HAP-1 (cell line): ENCODE data around the gene RPS2.

Source experiments
- DNase-seq, 2 experiments: peaks; one replicate each; pipeline ENCODE4 v3.0.0-alpha.2; 2016 to 2020; ENCODE audit warnings: low spot score in 2 of 2
- H3K27me3 ChIP-seq: fragments of 250-450 bp; sonication (Bioruptor Pico); 2 replicates; pipeline ENCODE4 v1.5.1; 2020; ENCODE audit warnings: low read depth, mild to moderate bottlenecking, moderate library complexity
- H3K36me3 ChIP-seq: fragments of 250-450 bp; sonication (Bioruptor Pico); replicated peaks from 2 replicates; pipeline ENCODE4 v1.5.1; 2020; ENCODE audit warnings: mild to moderate bottlenecking
- H3K4me1 ChIP-seq: fragments of 250-450 bp; sonication (Bioruptor Pico); 2 replicates; pipeline ENCODE4 v1.5.1; 2020; ENCODE audit warnings: mild to moderate bottlenecking
- H3K4me3 ChIP-seq: fragments of 250-450 bp; sonication (Bioruptor Pico); 2 replicates; pipeline ENCODE4 v1.5.1; 2020; ENCODE audit warnings: mild to moderate bottlenecking, moderate library complexity
- H3K9me3 ChIP-seq: fragments of 250-450 bp; sonication (Bioruptor Pico); 2 replicates; pipeline ENCODE4 v1.5.1; 2020; ENCODE audit warnings: mild to moderate bottlenecking, moderate library complexity
- in situ Hi-C: fragments of 300-500 bp; cut with MboI; formaldehyde crosslinking; loops from 3 replicates; pipeline ENCODE4 v1.14.3; 2020; ENCODE audit warnings: low sequenced_read_pairs, inconsistent platforms, mixed read lengths

Gene RPS2

DNA sequence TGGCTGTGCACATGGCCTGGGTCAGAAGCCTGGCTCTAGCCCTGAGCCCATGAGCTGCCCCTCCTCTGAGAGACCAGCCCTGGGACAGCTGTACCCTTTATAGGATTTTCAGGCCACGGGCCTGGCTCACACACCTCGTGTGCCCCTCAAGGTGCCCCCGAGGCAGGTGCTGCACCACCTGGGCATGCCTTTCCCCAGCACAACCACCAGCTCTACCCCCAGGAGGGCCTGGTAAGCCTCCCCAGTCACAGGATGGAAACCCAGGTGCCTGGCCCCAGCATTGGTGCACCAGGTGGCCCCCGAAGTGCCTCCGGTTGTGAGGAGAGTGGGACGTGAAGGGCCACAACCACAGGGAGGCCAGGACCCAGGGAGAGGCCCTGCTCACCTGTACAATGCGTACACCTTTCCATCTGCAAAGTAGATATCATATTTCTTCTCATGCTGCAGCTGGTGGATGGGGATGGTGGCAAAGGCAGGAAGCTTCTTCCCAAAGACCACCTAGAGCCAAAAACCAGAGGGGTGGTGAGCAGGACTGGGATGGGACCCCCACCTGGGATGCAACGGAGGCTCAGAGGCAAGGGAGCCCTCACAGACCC lies 38.7 kb upstream of the RPS2 start:
- in situ Hi-C loops: no loop called here
- H3K4me1 ChIP-seq: peaks cover 18% of the 10 kb centered on the region
- H3K4me3 ChIP-seq: no peak overlapping the region
- no peak for DNase-seq
- no peaks in the 10 kb centered on the region for H3K27me3 ChIP-seq
- H3K9me3 ChIP-seq: no peaks in the 10 kb centered on the region
- peaks cover 69% of the 10 kb centered on the region for H3K36me3 ChIP-seq

GRCh38 chr16:2002406-2003230 lies 38.0 kb upstream of the RPS2 start:
- H3K36me3 ChIP-seq: peaks cover 67% of the 10 kb centered on the region
- H3K27me3 ChIP-seq: no peaks in the 10 kb centered on the region
- no peak for DNase-seq
- peaks cover 11% of the 10 kb centered on the region for H3K4me1 ChIP-seq
- in situ Hi-C loops: no loop called here
- no peaks in the 10 kb centered on the region for H3K9me3 ChIP-seq
- H3K4me3 ChIP-seq: no peak overlapping the region

- H3K27me3 ChIP-seq: no peaks in the 10 kb centered on the region
- DNase-seq: no peak
- H3K4me3 ChIP-seq: no peak overlapping the region
- in situ Hi-C loops: no loop called here
- peaks cover 71% of the 10 kb centered on the region for H3K36me3 ChIP-seq
- peaks cover 5% of the 10 kb centered on the region for H3K4me1 ChIP-seq
- H3K9me3 ChIP-seq: no peaks in the 10 kb centered on the region
Observed at GRCh38 chr16:2001456-2002355, 37.1 kb upstream of the RPS2 start.

DNA sequence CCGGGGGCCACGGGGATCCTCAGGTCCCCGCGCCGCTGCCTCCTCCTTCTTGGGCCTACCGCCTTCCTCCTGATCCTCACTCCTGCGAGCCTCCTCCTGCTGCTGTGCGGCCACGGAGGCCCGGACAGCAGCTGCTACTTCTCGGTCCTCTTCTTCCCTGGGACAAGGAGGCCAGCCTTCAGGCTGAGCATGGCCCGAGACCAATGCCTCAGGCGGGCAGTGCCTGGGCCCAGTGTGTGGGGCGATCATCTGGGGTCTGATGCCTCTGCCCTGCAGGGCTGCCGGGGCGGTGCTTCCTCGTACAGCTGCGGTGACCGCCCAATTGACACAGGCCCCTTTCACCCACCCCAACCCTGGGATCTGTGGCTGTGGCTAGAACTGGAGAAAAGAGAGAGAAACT lies 36.4 kb upstream of the RPS2 start:
- H3K9me3 ChIP-seq: no peaks in the 10 kb centered on the region
- H3K4me3 ChIP-seq: no peak overlapping the region
- peaks cover 5% of the 10 kb centered on the region for H3K4me1 ChIP-seq
- in situ Hi-C loops: no loop called here
- no peak for DNase-seq
- no peaks in the 10 kb centered on the region for H3K27me3 ChIP-seq
- H3K36me3 ChIP-seq: peaks cover 71% of the 10 kb centered on the region

- no peak for DNase-seq
- in situ Hi-C loops: loop anchor here (25.0 kb wide), 1 partner anchor 512 kb away; the partner anchor contains the start of genes AMDHD2 and ATP6V0C
Observed at GRCh38 chr16:1999866-2000514, 35.4 kb upstream of the RPS2 start.

GRCh38 chr16:1998852-1999801 lies 34.5 kb upstream of the RPS2 start:
- Histone ChIP-seq H3K36me3 (peaks cover 65% of the 10 kb centered on the region), H3K4me3 (no peak overlapping the region), H3K4me1 (peaks cover 2% of the 10 kb centered on the region), H3K27me3 (no peaks in the 10 kb centered on the region), H3K9me3 (no peaks in the 10 kb centered on the region)
- in situ Hi-C loops: loop anchor here (25.0 kb wide), 1 partner anchor 513 kb away; the partner anchor contains the start of genes AMDHD2 and ATP6V0C
- no peak for DNase-seq

More at GRCh38 chr16:1999866-2000514, 35.4 kb upstream of the RPS2 start:
- Histone ChIP-seq H3K9me3 (no peaks in the 10 kb centered on the region), H3K36me3 (peaks cover 65% of the 10 kb centered on the region), H3K4me1 (peaks cover 5% of the 10 kb centered on the region), H3K4me3 (no peak overlapping the region), H3K27me3 (no peaks in the 10 kb centered on the region)

GRCh38 chr16:1998360-1998835 lies 33.8 kb upstream of the RPS2 start:
- no peak overlapping the region for H3K4me3 ChIP-seq
- no peaks in the 10 kb centered on the region for H3K4me1 ChIP-seq
- peaks cover 63% of the 10 kb centered on the region for H3K36me3 ChIP-seq
- DNase-seq: no peak
- no peaks in the 10 kb centered on the region for H3K27me3 ChIP-seq
- H3K9me3 ChIP-seq: no peaks in the 10 kb centered on the region
- in situ Hi-C loops: loop anchor here (25.0 kb wide), 1 partner anchor 514 kb away; the partner anchor contains the start of genes AMDHD2 and ATP6V0C

GRCh38 chr16:1997494-1998359 lies 33.1 kb upstream of the RPS2 start:
- in situ Hi-C loops: loop anchor here (25.0 kb wide), 1 partner anchor 515 kb away; the partner anchor contains the start of genes AMDHD2 and ATP6V0C
- Histone ChIP-seq H3K9me3 (no peaks in the 10 kb centered on the region), H3K27me3 (no peaks in the 10 kb centered on the region), H3K4me1 (no peaks in the 10 kb centered on the region), H3K36me3 (peaks cover 56% of the 10 kb centered on the region), H3K4me3 (no peak overlapping the region)
- no peak for DNase-seq

- Histone ChIP-seq H3K4me3 (no peak overlapping the region), H3K9me3 (no peaks in the 10 kb centered on the region), H3K36me3 (peaks cover 20% of the 10 kb centered on the region), H3K4me1 (no peaks in the 10 kb centered on the region), H3K27me3 (no peaks in the 10 kb centered on the region)
- DNase-seq: no peak
- in situ Hi-C loops: loop anchor here (25.0 kb wide), 1 partner anchor 519 kb away; the partner anchor contains the start of genes AMDHD2 and ATP6V0C
Observed at GRCh38 chr16:1993731-1994131, 29.1 kb upstream of the RPS2 start.

DNA sequence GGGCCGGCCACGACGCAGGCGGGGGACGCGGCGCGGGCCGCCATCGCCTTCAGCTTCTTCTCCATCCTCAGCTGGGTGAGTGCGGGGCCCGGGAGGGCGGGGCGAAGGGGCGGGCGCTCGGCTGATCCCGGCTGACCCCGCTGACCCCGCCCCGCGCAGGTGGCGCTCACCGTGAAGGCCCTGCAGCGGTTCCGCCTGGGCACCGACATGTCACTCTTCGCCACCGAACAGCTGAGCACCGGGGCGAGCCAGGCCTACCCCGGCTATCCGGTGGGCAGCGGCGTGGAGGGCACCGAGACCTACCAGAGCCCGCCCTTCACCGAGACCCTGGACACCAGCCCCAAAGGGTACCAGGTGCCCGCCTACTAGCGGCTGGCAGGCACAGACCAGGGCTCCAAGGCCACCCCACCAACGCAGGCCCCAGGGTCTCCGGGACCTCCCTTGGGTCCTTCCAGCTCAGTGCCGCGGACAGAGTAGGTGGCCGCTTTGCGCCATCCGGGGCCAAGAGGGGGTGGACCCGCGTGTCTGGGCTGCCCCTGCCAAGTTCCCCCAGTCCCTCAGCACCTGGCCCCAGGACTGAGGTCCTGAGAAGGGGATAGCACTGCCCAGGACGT lies 28.2 kb upstream of the RPS2 start:
- Histone ChIP-seq H3K36me3 (peaks cover 12% of the 10 kb centered on the region), H3K27me3 (no peaks in the 10 kb centered on the region), H3K9me3 (no peaks in the 10 kb centered on the region), H3K4me1 (no peaks in the 10 kb centered on the region), H3K4me3 (no peak overlapping the region)
- DNase-seq: no peak
- in situ Hi-C loops: loop anchor here (25.0 kb wide), 1 partner anchor 519 kb away; the partner anchor contains the start of genes AMDHD2 and ATP6V0C
